Prostate gland (tissue), 2 donors: ENCODE measurements around the gene AKAP17A. TPM values are rescaled to one million over a fixed set of nuclear protein-coding genes. Genes with fewer than 3 reads are reported as not detected.

Source experiments
- DNase-seq: peaks from one replicate; pipeline ENCODE4 v3.0.0-alpha.2; 2019; ENCODE audit warnings: low spot score
- H3K27ac ChIP-seq, 2 donors: fragments of 200-600 bp; sonication (generic); 2 replicates each; pipeline ENCODE4 v1.5.1; 2017 to 2019
- H3K27me3 ChIP-seq: fragments of 200-600 bp; sonication (generic); replicated peaks from 2 replicates; pipeline ENCODE4 v1.5.1; 2019; ENCODE audit not compliant: insufficient read depth
- H3K36me3 ChIP-seq, 2 donors: fragments of 200-600 bp; sonication (generic); 1 replicate in 1 of 2; 2 replicates in 1 of 2; pipeline versions ENCODE4 v1.5.1 to v1.8.1; 2017 to 2019
- H3K4me1 ChIP-seq: fragments of 200-600 bp; sonication (generic); replicated peaks from 2 replicates; pipeline ENCODE4 v1.5.1; 2019
- H3K4me3 ChIP-seq, 2 donors: fragments of 200-600 bp; sonication (generic); 2 replicates each; pipeline ENCODE4 v1.5.1; 2017 to 2019
- H3K9me3 ChIP-seq: fragments of 200-600 bp; sonication (generic); 2 replicates; pipeline ENCODE4 v1.5.1; 2017
- CTCF ChIP-seq, 4 experiments: fragments of 200-600 bp in 2 of 4; fragments of 450-650 bp in 2 of 4; sonication (generic) in 2 of 4; IDR thresholded peaks; 1 replicate in 3 of 4; 2 replicates in 1 of 4; pipeline ENCODE4 v1.5.1; 2016 to 2019; ENCODE audit warnings: antibody characterized with exemption in 4 of 4, mild to moderate bottlenecking in 2 of 4, moderate library complexity in 2 of 4
- POLR2A ChIP-seq: fragments of 450-650 bp; IDR thresholded peaks from one replicate; pipeline ENCODE4 v1.6.1; 2016; ENCODE audit warnings: antibody characterized with exemption, mild to moderate bottlenecking
- POLR2AphosphoS5 ChIP-seq: sonication (generic); formaldehyde crosslinking; IDR thresholded peaks from one replicate; pipeline ENCODE4 v1.6.1; 2017; ENCODE audit warnings: antibody characterized with exemption
- WGBS: methylation state at CpG from one replicate; pipeline ENCODE4 v1.1.5; 2018; 5-methylcytosine and 5-hydroxymethylcytosine counted together
- intact Hi-C: fragments of 100-400 bp; cut with DNase I; formaldehyde crosslinking; loops from one replicate; pipeline ENCODE4 v1.14.2; 2022
- total RNA-seq, 2 donors: library from RNA; depleted of rRNA; stranded (reverse); fragments of >200 nt; gene quantifications; one replicate each; pipeline ENCODE4 v1.1.0, GENCODE V29; 2016

The AKAP17A gene
- total RNA-seq, 2 donors from 2014 or later, result 45.5 to 97.7 TPM

- Histone ChIP-seq H3K4me3 (no peak overlapping the region), H3K27me3 (no peaks in the 10 kb centered on the region), H3K36me3 (peaks cover 21 to 44% of the 10 kb centered on the region in 2 donors), H3K4me1 (no peaks in the 10 kb centered on the region), H3K9me3 (no peaks in the 10 kb centered on the region), H3K27ac (no peak overlapping the region)
- no peak for TF ChIP-seq POLR2AphosphoS5
- no peak for TF ChIP-seq CTCF (IDR thresholded peaks at IDR 0.05)
- TF ChIP-seq POLR2A, result no peak
- WGBS, result 91% methylated on average over 25 of the region's 25 CpGs
- intact Hi-C loops, result loop anchor here (10.0 kb wide), 1 partner anchor 203 kb away; the partner anchor contains the start of gene SLC25A6
- DNase-seq, result no peak
Measured at GRCh38 chrX:1597345-1598020, 6.1 kb downstream of the AKAP17A start.

DNA sequence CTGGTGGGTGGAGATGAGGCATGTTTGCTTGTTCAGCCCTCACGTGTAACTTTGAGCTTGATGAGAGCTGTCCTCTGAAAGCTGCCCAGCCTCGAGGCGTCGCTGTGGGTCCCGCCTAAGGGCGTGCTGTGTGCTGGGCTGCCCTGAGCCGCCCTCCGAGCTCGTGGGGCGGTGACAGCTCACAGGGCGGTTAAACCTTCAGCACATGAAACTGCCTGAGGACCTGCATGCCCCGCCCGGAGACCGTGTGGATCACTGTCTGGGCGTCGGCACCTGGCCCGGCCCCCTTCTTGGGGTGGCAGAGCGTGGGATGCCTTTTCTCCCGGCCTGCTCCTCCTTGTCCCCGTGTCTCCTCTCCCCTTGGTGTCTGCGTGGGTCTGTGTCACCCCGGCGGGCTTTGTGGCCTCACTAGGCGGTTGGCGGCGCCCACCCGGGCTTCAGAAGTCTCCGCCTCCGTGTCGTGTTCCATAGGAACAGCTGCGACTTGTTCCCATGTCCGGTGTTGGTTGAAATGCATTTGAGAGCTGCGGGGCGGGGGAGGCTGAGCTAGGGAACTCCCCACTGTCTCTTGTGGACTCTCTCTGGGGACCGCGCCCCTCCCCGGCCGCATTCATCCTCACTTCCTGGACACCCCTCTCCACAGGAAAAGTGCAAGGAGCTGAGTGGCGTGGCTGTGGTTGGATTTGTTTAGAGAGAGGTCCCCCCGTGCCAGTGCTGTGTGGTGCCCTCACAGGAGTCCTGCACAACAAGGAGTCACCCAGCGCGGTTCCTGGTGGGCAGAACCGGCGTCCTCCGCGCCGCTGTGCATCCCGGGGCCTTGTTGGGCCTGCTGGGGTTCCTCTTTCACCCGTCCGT, 6.8 kb downstream of the AKAP17A start:
- no peak overlapping the region for H3K4me3 ChIP-seq
- no peaks in the 10 kb centered on the region for H3K4me1 ChIP-seq
- WGBS, result 85% methylated on average over 50 of the region's 50 CpGs
- TF ChIP-seq CTCF (IDR thresholded peaks at IDR 0.05), result no peak
- no peak for TF ChIP-seq POLR2A
- no peak for TF ChIP-seq POLR2AphosphoS5
- H3K27ac ChIP-seq, result no peak overlapping the region
- no peaks in the 10 kb centered on the region for H3K27me3 ChIP-seq
- H3K9me3 ChIP-seq, result no peaks in the 10 kb centered on the region
- peaks cover 21 to 44% of the 10 kb centered on the region in 2 donors for H3K36me3 ChIP-seq
- DNase-seq, result no peak
- intact Hi-C loops, result loop anchor here (10.0 kb wide), 1 partner anchor 203 kb away; the partner anchor contains the start of gene SLC25A6

- Histone ChIP-seq H3K9me3 (no peaks in the 10 kb centered on the region), H3K36me3 (peaks cover 21 to 44% of the 10 kb centered on the region in 2 donors), H3K27ac (no peak overlapping the region), H3K4me3 (no peak overlapping the region), H3K27me3 (no peaks in the 10 kb centered on the region), H3K4me1 (no peaks in the 10 kb centered on the region)
- no peak for TF ChIP-seq POLR2AphosphoS5
- TF ChIP-seq POLR2A, result no peak
- TF ChIP-seq CTCF (IDR thresholded peaks at IDR 0.05), result no peak
- 87% methylated on average over 57 of the region's 57 CpGs for WGBS
- intact Hi-C loops, result loop anchor here (10.0 kb wide), 1 partner anchor 204 kb away; the partner anchor contains the start of gene SLC25A6
- no peak for DNase-seq
Measured at GRCh38 chrX:1598876-1599790, 7.7 kb downstream of the AKAP17A start.

GRCh38 chrX:1599791-1600405, 8.5 kb downstream of the AKAP17A start:
- intact Hi-C loops, result loop anchor here (10.0 kb wide), 1 partner anchor 205 kb away; the partner anchor contains the start of gene SLC25A6
- Histone ChIP-seq H3K9me3 (no peaks in the 10 kb centered on the region), H3K4me3 (no peak overlapping the region), H3K27ac (no peak overlapping the region), H3K27me3 (no peaks in the 10 kb centered on the region), H3K36me3 (peaks cover 21 to 44% of the 10 kb centered on the region in 2 donors), H3K4me1 (no peaks in the 10 kb centered on the region)
- TF ChIP-seq CTCF (IDR thresholded peaks at IDR 0.05), result no peak
- no peak for TF ChIP-seq POLR2A
- no peak for TF ChIP-seq POLR2AphosphoS5
- DNase-seq, result no peak
- 99% methylated on average over 21 of the region's 36 CpGs for WGBS
